ENCODE results near the gene POLR2J.
"Not testable (repeated sequence)": the region's sequence is repeated elsewhere in the genome, so short reads cannot be mapped to it uniquely, and the experiment has no call there.

Gene POLR2J

DNA sequence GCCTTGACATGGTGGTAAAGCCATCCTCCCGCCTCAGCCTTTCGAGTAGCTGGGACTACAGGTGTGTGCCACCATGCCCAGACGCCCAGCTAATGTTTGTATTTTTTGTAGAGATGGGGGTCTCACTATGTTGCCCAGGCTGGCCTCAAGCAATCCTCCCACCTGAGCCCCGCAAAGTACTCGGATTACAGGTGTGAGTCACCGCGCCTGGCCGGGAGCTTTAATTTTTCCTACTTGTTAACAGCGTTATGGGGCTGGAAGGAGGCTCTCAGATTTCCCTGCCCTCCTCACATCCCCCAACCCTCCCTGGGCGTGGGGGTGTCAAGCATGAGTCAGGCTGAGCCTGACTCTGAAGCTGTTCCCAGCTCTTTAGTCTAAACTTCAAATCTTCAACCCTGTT, 22.4 kb downstream of the POLR2J start:
- no peak for DNase-seq
- H3K4me3 Mint-ChIP-seq, result no peak overlapping the region
- H3K4me1 Mint-ChIP-seq, result peaks cover 8% of the 10 kb centered on the region
- H3K27ac Mint-ChIP-seq, result peak overlapping the region; percentile 96
- peaks cover 19% of the 10 kb centered on the region for H3K36me3 Mint-ChIP-seq (ENCODE audit: low read depth)
- TF ChIP-seq, protein P1, sequence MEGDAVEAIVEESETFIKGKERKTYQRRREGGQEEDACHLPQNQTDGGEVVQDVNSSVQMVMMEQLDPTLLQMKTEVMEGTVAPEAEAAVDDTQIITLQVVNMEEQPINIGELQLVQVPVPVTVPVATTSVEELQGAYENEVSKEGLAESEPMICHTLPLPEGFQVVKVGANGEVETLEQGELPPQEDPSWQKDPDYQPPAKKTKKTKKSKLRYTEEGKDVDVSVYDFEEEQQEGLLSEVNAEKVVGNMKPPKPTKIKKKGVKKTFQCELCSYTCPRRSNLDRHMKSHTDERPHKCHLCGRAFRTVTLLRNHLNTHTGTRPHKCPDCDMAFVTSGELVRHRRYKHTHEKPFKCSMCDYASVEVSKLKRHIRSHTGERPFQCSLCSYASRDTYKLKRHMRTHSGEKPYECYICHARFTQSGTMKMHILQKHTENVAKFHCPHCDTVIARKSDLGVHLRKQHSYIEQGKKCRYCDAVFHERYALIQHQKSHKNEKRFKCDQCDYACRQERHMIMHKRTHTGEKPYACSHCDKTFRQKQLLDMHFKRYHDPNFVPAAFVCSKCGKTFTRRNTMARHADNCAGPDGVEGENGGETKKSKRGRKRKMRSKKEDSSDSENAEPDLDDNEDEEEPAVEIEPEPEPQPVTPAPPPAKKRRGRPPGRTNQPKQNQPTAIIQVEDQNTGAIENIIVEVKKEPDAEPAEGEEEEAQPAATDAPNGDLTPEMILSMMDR (IDR thresholded peaks at IDR 0.05), result no peak
- H3K27me3 Mint-ChIP-seq (ENCODE audit: low read depth, poor library complexity), result no peaks in the 10 kb centered on the region
- H3K9me3 Mint-ChIP-seq, result no peaks in the 10 kb centered on the region

DNA sequence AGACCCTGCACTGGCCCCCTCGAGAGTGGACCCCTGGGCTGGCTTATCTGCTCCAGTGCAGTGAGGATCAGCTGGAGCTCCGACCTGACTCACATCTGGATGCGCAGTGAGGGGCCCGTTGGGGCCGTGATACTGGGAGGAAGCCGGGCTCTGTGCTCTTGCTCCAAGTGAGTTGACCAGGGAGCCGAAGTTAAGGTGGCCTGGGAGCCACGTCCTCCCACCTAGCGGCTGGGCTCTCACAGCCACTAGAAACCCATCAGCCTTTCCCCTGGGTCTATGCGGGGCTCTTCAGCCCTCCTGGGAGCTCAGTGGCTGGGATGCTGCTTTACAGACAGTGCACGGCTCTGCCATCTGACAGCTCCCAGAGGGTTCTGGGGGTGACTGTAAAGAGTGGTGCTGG, 23.1 kb downstream of the POLR2J start:
- H3K4me3 Mint-ChIP-seq, result no peak overlapping the region
- H3K4me1 Mint-ChIP-seq, result peaks cover 10% of the 10 kb centered on the region
- no peaks in the 10 kb centered on the region for H3K27me3 Mint-ChIP-seq (ENCODE audit: low read depth, poor library complexity)
- TF ChIP-seq, protein P1 (IDR thresholded peaks at IDR 0.05), result no peak
- no peak for DNase-seq
- H3K36me3 Mint-ChIP-seq (ENCODE audit: low read depth), result peaks cover 19% of the 10 kb centered on the region
- peak overlapping the region; percentile 25 for H3K27ac Mint-ChIP-seq
- no peaks in the 10 kb centered on the region for H3K9me3 Mint-ChIP-seq

DNA sequence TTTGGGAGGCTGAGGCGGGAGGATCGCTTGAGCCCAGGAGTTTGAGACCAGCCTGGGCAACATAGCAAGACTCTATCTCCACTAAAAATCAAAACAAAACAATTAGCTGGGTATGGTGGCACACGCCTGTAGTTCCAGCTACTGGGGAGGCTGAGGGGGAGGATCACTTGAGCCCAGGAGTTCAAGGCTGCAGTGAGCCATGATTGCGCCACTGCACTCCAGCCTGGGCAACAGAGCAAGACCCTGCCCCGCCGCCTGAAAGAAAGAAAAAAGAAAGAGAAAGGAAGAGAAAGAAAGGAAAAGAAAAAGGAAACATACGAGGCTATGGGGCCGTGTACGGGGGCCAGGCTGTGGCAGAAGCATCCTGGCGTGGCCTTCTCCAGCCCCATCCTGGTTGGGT, 23.8 kb downstream of the POLR2J start:
- H3K4me3 Mint-ChIP-seq; DNase-seq; H3K9me3 Mint-ChIP-seq; H3K27me3 Mint-ChIP-seq (ENCODE audit: low read depth, poor library complexity); H3K4me1 Mint-ChIP-seq: not testable (repeated sequence)
- Mint-ChIP-seq H3K36me3 (ENCODE audit: low read depth) (peaks cover 19% of the 10 kb centered on the region), H3K27ac (peak overlapping the region; percentile 66)

DNA sequence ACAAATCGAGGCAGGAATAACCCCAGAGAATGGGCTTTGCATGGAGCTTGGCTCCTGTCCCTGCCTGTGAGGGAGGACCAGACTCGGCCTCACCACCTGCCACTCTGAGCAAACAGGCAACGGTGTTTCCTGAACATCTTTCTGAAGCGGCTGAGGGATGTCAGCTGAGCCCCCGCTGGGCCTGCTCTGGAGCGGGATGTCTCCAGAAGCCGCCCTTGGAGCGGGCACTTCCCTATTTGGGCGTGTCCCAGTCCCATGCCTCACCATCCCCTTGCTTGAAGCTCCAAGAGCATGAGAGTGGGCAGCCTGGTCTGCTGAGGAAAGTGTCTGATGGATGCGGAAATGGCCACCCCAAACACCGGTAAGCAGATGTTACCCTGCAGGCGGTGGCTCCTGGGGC, 24.3 kb downstream of the POLR2J start:
- Mint-ChIP-seq H3K27ac (no peak overlapping the region), H3K4me3 (no peak overlapping the region), H3K4me1 (peaks cover 10% of the 10 kb centered on the region), H3K27me3 (ENCODE audit: low read depth, poor library complexity) (no peaks in the 10 kb centered on the region), H3K36me3 (ENCODE audit: low read depth) (peaks cover 19% of the 10 kb centered on the region), H3K9me3 (no peaks in the 10 kb centered on the region)
- TF ChIP-seq, protein P1 (IDR thresholded peaks at IDR 0.05), result no peak
- DNase-seq, result no peak

DNA sequence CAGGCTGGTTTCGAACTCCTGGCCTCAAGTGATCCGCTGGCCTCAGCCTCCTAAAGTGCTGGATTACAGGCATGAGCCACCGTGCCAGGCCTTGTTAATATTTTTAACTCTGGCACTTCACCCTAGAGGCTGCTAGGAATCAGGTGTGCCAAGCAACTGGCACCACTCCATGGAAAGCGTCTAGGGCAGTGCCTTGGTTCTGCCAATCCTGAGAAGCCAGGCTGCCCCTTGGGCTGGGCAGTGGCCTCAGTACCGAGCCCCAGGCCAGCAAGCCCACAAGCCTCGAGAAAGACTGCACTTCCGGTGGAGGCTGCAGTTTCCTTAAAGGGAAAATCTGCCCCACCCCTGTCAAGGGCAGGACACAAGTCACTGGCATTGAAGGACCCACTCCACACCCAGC, 25.4 kb downstream of the POLR2J start:
- TF ChIP-seq, protein P1 (IDR thresholded peaks at IDR 0.05), result no peak
- Mint-ChIP-seq H3K4me1 (peaks cover 10% of the 10 kb centered on the region), H3K27ac (no peak overlapping the region), H3K27me3 (ENCODE audit: low read depth, poor library complexity) (no peaks in the 10 kb centered on the region), H3K9me3 (no peaks in the 10 kb centered on the region), H3K36me3 (ENCODE audit: low read depth) (peaks cover 21% of the 10 kb centered on the region), H3K4me3 (no peak overlapping the region)
- no peak for DNase-seq

DNA sequence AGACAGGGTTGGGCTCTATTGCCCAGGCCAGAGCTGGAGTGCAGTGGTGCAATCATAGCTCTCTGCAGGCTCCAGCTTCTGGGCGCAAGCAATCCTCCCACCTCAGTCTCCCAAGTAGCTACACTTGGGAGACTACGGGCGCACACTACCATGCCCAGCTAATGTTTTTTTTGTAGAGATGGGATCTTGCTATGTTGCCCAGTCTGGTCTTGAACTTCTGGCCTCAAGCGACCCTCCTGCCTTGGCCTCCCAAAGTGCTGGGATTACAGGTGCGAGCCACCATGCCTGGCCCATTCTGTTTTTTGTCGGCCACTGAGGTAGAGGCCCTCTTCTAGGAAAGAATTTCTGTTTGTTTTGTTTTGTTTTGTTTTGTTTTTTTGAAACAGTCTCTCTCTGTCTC, 26.3 kb downstream of the POLR2J start:
- no peak for DNase-seq
- Mint-ChIP-seq H3K27me3 (ENCODE audit: low read depth, poor library complexity) (no peaks in the 10 kb centered on the region), H3K36me3 (ENCODE audit: low read depth) (peaks cover 14% of the 10 kb centered on the region), H3K9me3 (no peaks in the 10 kb centered on the region), H3K4me3 (no peak overlapping the region), H3K27ac (no peak overlapping the region), H3K4me1 (peaks cover 10% of the 10 kb centered on the region)
- TF ChIP-seq, protein P1 (IDR thresholded peaks at IDR 0.05), result no peak

Measured in nephron progenitor cell (in vitro differentiated cells).